Measurements from ENCODE around the gene CMYA5. TPM values are rescaled to one million over a fixed set of nuclear protein-coding genes. Genes with fewer than 3 reads are reported as not detected.

Gene CMYA5
- total and polyA plus RNA-seq, 2 donors (not counting 3 experiments of a cell fraction or from before 2014, with no cell fraction given): 0.04 to 0.20 TPM

DNA sequence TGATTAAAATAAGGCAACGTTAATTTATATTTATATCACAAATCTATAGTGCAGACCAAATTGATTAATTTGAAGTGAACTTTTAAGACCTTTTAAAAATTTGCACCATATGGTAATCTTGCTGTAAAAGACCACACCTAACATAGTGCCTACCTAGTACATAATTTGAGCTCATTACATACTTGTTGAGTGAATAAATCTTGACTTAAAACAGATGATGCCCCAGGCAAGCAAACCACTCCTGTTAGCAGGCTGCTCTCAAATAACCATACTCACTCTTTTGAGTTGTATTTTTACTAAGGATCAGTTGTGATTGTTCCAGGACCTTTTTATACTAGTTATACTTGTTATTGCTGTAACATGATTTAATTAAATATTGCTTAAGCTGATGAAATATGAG lies 27.2 kb downstream of the CMYA5 start:
- BruUV-seq (replicated peaks): no TSS peak
- Histone ChIP-seq H3K9me1 (replicated peaks; ENCODE audit: control insufficient read depth, extremely low read depth, insufficient read depth, low read length) (no peaks in the 10 kb centered on the region), H3K79me2 (ENCODE audit: control insufficient read depth, insufficient read depth, low read length) (no peaks in the 10 kb centered on the region), H2AFZ (ENCODE audit: low read depth, low read length) (no peak overlapping the region), H3K36me3 (ENCODE audit: control insufficient read depth in 2 of 2, extremely low read depth in 1 of 2, insufficient read depth in 2 of 2, low read length in 2 of 2) (no peaks in the 10 kb centered on the region), H3K9ac (replicated peaks; ENCODE audit: extremely low read depth, insufficient read depth, low read length) (no peak overlapping the region), H3K27me3 (ENCODE audit: control insufficient read depth in 2 of 2, insufficient read depth in 2 of 2, low read length in 2 of 2) (no peaks in the 10 kb centered on the region), H3K27ac (ENCODE audit: insufficient read depth, low read depth, low read length) (no peak overlapping the region), H3K4me1 (ENCODE audit: control insufficient read depth, extremely low read depth, insufficient read depth, low read length) (no peaks in the 10 kb centered on the region), H4K20me1 (replicated peaks; ENCODE audit: control insufficient read depth, extremely low read depth, insufficient read depth, low read length) (no peaks in the 10 kb centered on the region), H3K4me3 (replicated peaks in 1 of 3; ENCODE audit: insufficient read depth in 1 of 3, low read depth in 1 of 3, low read length in 3 of 3) (no peak overlapping the region), H3K4me2 (ENCODE audit: insufficient read depth, low read length) (no peak overlapping the region), H3K9me3 (replicated peaks; ENCODE audit: control insufficient read depth, insufficient read depth, low read length) (peaks cover 3% of the 10 kb centered on the region)
- DNase-seq (ENCODE audit: low read depth, low spot score) (no peak), FAIRE-seq (no peak)
- ChIA-PET POLR2A (no interaction called here), CTCF (interaction anchor here (0.6 to 1.7 kb wide), 4 partner anchors 9 to 126 kb away, joined by 3 to 6 read pairs (median 4); no protein-coding TSS in a partner anchor)
- dilution Hi-C loops (cut with MboI; ENCODE audit: extremely low pct_ligation_motif_present, low sequenced_read_pairs) (no loop called here), intact Hi-C loops (cut with micrococcal nuclease) (no loop called here)
- no peak for TF ChIP-seq MYC (IDR thresholded peaks at IDR 0.05; ENCODE audit: low read depth, low read length)
- TF ChIP-seq EZH2 (IDR thresholded peaks at IDR 0.05; ENCODE audit: borderline replicate concordance, low read depth, low read length, severe bottlenecking): no peak
- TF ChIP-seq, protein P1, sequence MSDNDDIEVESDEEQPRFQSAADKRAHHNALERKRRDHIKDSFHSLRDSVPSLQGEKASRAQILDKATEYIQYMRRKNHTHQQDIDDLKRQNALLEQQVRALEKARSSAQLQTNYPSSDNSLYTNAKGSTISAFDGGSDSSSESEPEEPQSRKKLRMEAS (IDR thresholded peaks at IDR 0.05; ENCODE audit: insufficient read depth, insufficient read length): no peak
- TF ChIP-seq JUN (IDR thresholded peaks at IDR 0.05; ENCODE audit: borderline replicate concordance, insufficient read depth, insufficient read length, low read depth): no peak
- no peak for TF ChIP-seq POLR2AphosphoS5 (IDR thresholded peaks at IDR 0.05; ENCODE audit: insufficient read depth, low read depth, low read length)
- TF ChIP-seq, protein P2, sequence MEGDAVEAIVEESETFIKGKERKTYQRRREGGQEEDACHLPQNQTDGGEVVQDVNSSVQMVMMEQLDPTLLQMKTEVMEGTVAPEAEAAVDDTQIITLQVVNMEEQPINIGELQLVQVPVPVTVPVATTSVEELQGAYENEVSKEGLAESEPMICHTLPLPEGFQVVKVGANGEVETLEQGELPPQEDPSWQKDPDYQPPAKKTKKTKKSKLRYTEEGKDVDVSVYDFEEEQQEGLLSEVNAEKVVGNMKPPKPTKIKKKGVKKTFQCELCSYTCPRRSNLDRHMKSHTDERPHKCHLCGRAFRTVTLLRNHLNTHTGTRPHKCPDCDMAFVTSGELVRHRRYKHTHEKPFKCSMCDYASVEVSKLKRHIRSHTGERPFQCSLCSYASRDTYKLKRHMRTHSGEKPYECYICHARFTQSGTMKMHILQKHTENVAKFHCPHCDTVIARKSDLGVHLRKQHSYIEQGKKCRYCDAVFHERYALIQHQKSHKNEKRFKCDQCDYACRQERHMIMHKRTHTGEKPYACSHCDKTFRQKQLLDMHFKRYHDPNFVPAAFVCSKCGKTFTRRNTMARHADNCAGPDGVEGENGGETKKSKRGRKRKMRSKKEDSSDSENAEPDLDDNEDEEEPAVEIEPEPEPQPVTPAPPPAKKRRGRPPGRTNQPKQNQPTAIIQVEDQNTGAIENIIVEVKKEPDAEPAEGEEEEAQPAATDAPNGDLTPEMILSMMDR (IDR thresholded peaks at IDR 0.05; ENCODE audit: extremely low read depth in 1 of 2, insufficient read depth in 1 of 2, low read depth in 1 of 2, low read length in 2 of 2): no peak
- TF ChIP-seq GATA2 (IDR thresholded peaks at IDR 0.05; ENCODE audit: insufficient read depth, insufficient read length, low read depth, low read length): no peak
- TF ChIP-seq POLR2A (IDR thresholded peaks at IDR 0.05; ENCODE audit: low read depth, low read length): no peak
- TF ChIP-seq FOS (IDR thresholded peaks at IDR 0.05; ENCODE audit: borderline replicate concordance, insufficient read depth, low read length): no peak

All from endothelial cell of umbilical vein (primary cell).